GM23338 (cell line): ENCODE measurements around the gene UNC13D. TPM values are rescaled to one million over a fixed set of nuclear protein-coding genes. Genes with fewer than 3 reads are reported as not detected.
A peak's percentile ranks its signal among the peaks of the same experiment; 100 is the strongest.

Source experiments
- ATAC-seq: fragments of 200-7000 bp; cut with Tn5 transposase; 3 replicates; pipeline ENCODE4 v1.9.1; 2020
- DNase-seq: peaks from one replicate; pipeline ENCODE4 v3.0.0-alpha.2; 2015; ENCODE audit warnings: low spot score
- H2AFZ ChIP-seq: fragments of 200-600 bp; sonication (generic); 2 replicates; pipeline ENCODE4 v1.8.0; 2016; ENCODE audit warnings: antibody characterized with exemption, mild to moderate bottlenecking, moderate library complexity
- H3F3A ChIP-seq: fragments of 200-600 bp; sonication (generic); replicated peaks from 2 replicates; pipeline ENCODE4 v1.8.0; 2017; ENCODE audit warnings: antibody characterized with exemption, mixed run types, low read depth
- H3K27ac ChIP-seq: fragments of 200-600 bp; sonication (generic); 2 replicates; pipeline ENCODE4 v1.6.1; 2016; ENCODE audit warnings: low read depth
- H3K27me3 ChIP-seq: fragments of 200-600 bp; sonication (generic); 2 replicates; pipeline ENCODE4 v1.8.0; 2016; ENCODE audit warnings: mild to moderate bottlenecking, mixed run types, moderate library complexity; ENCODE audit not compliant: insufficient read depth
- H3K36me3 ChIP-seq: fragments of 200-600 bp; sonication (generic); 2 replicates; pipeline ENCODE4 v1.8.0; 2016; ENCODE audit warnings: mild to moderate bottlenecking; ENCODE audit not compliant: insufficient read depth
- H3K4me1 ChIP-seq: fragments of 200-600 bp; sonication (generic); 2 replicates; pipeline ENCODE4 v1.8.0; 2016; ENCODE audit warnings: mild to moderate bottlenecking, moderate library complexity; ENCODE audit not compliant: insufficient read depth
- H3K4me2 ChIP-seq: fragments of 200-600 bp; sonication (generic); 2 replicates; pipeline ENCODE4 v1.7.1; 2017; ENCODE audit warnings: mixed run types
- H3K4me3 ChIP-seq: fragments of 200-600 bp; sonication (generic); 2 replicates; pipeline ENCODE4 v1.6.1; 2016; ENCODE audit warnings: mixed run types
- H3K79me2 ChIP-seq: fragments of 200-600 bp; sonication (generic); replicated peaks from 2 replicates; pipeline ENCODE4 v1.8.0; 2017; ENCODE audit warnings: mild to moderate bottlenecking; ENCODE audit not compliant: insufficient read depth
- H3K9me2 ChIP-seq: fragments of 200-600 bp; sonication (generic); 2 replicates; pipeline ENCODE4 v1.8.0; 2017; ENCODE audit not compliant: insufficient read depth
- H4K20me1 ChIP-seq: fragments of 200-600 bp; sonication (generic); replicated peaks from 2 replicates; pipeline ENCODE4 v1.8.0; 2017; ENCODE audit warnings: mild to moderate bottlenecking; ENCODE audit not compliant: insufficient read depth
- H3K27ac Mint-ChIP-seq: 2 replicates; pipeline ENCODE4 v1.8.0; 2020; ENCODE audit warnings: inconsistent platforms, mild to moderate bottlenecking, moderate library complexity, mixed read lengths
- H3K27me3 Mint-ChIP-seq: 3 replicates; pipeline ENCODE4 v1.8.0; 2022; ENCODE audit warnings: low read depth, mild to moderate bottlenecking, moderate library complexity, mixed read lengths, inconsistent platforms; ENCODE audit not compliant: insufficient read depth, poor library complexity
- H3K36me3 Mint-ChIP-seq: 3 replicates; pipeline ENCODE4 v1.8.0; 2021; ENCODE audit warnings: low read depth, mild to moderate bottlenecking, inconsistent platforms, moderate library complexity, mixed read lengths
- H3K4me1 Mint-ChIP-seq: 3 replicates; pipeline ENCODE4 v1.8.0; 2020; ENCODE audit warnings: mild to moderate bottlenecking, inconsistent platforms, mixed read lengths
- H3K4me3 Mint-ChIP-seq: 3 replicates; pipeline ENCODE4 v1.8.0; 2021; ENCODE audit warnings: moderate library complexity, mild to moderate bottlenecking, inconsistent platforms, mixed read lengths
- H3K9me3 Mint-ChIP-seq: 3 replicates; pipeline ENCODE4 v1.8.0; 2020; ENCODE audit warnings: moderate library complexity, mild to moderate bottlenecking, inconsistent platforms, mixed read lengths
- CREB1 ChIP-seq: fragments of 250-450 bp; sonication (Bioruptor Pico); IDR thresholded peaks from 2 replicates; pipeline ENCODE4 v1.5.0; 2020; ENCODE audit warnings: low read depth, mild to moderate bottlenecking, moderate library complexity
- EZH2phosphoT487 ChIP-seq: fragments of 200-600 bp; sonication (generic); IDR thresholded peaks from one replicate; pipeline ENCODE4 v1.8.1; 2018; ENCODE audit warnings: antibody characterized with exemption; ENCODE audit not compliant: unreplicated experiment
- JUNB ChIP-seq: IDR thresholded peaks from one replicate; pipeline ENCODE4 v1.6.1; 2016; ENCODE audit warnings: antibody characterized with exemption; ENCODE audit not compliant: unreplicated experiment
- POLR2AphosphoS5 ChIP-seq: IDR thresholded peaks from 2 replicates; pipeline ENCODE4 v1.6.1; 2016; ENCODE audit warnings: antibody characterized with exemption, low read depth
- STAT1 ChIP-seq: IDR thresholded peaks from one replicate; pipeline ENCODE4 v1.6.1; 2016; ENCODE audit warnings: antibody characterized with exemption; ENCODE audit not compliant: unreplicated experiment
- ZNF114 ChIP-seq: fragments of 250-450 bp; sonication (Bioruptor Pico); IDR thresholded peaks from 2 replicates; pipeline ENCODE4 v1.5.0; 2020; ENCODE audit warnings: mild to moderate bottlenecking, moderate library complexity
- ZNF331 ChIP-seq: fragments of 250-450 bp; sonication (Bioruptor Pico); IDR thresholded peaks from 2 replicates; pipeline ENCODE4 v1.5.0; 2020; ENCODE audit warnings: low read depth, mild to moderate bottlenecking, moderate library complexity
- polyA plus RNA-seq: library from polyadenylated mRNA; unstranded; fragments of >200 nt; fragmentation: Nextera tagmentation; extraction: Ambion mirVana; gene quantifications from 2 replicates; pipeline ENCODE4 v1.2.1, GENCODE V29; 2016
- total RNA-seq: library from RNA; depleted of rRNA; stranded (reverse); fragments of >200 nt; shearing (Covaris generic); gene quantifications from 2 replicates; pipeline ENCODE4 v1.2.3, GENCODE V29; 2014

UNC13D gene
- total and polyA plus RNA-seq, 2 experiments from 2014 or later, result 5.9 to 10.8 TPM

DNA sequence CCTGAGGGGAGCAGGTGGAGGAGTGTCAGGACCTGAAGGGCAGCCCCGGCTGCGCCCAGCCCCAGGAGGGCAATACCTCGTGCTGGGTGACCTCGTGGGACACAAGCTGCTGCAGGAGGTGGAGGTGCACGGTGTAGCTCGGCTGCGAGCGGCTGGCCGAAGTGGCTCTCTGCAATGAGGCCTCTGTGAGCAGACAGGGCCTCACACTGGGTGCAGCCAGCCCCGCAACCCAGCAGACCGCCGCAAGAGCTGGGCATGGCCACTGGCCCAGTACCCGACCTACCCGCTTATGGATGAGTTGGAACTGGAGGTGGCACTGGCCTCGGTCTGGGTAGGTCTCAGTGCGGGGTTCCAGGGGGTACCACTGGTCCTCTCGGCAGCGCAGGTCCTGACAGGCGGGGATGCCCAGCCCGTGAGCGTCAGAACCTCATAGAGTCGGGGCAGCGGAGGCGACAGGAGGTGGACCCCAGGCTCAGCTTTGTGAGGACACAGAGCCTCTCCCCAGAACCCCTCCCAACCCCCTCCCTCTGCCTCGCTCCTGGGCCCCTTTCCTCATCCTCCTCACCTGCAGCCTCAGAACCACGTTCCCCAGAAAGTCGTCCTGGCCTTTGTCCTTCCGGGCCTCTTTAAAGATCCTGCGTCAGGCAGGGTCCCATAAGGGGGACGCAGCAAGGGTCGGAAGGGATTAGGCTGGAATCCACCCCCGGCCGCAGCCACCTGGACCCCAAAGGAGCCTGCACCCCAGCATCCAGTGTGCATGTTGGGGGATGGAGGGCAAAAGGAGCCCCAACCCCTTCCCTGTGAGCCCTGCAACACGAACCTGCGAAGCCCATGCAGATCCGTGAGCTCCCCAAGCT is 4.0 kb downstream of the UNC13D start:
- H3K9me2 ChIP-seq, result no peaks in the 10 kb centered on the region
- no peak overlapping the region for H3K4me3 Mint-ChIP-seq

DNA sequence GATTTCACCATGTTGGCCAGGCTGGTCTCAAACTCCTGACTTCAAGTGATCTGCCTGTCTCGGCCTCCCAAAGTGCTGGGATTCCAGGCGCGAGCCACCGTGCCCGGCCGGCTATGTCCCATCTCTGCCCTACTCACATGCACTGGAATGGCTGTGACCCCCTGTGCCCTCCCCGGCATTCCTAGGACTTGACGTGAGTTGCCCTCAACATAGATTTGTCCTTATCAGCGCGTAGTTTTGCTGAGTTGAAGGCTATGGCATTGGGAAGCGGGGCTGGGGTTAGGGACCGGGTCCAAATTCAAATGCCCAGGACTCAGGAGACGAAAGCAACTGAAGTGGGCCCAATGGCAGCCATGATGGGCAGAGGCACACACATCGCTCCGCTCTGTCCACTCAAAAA is 5.8 kb downstream of the UNC13D start:
- peaks cover 4% of the 10 kb centered on the region for H3F3A ChIP-seq
- no peaks in the 10 kb centered on the region for H3K36me3 ChIP-seq
- no peak overlapping the region for H3K4me2 ChIP-seq
- no peaks in the 10 kb centered on the region for H3K27me3 ChIP-seq
- TF ChIP-seq STAT1, result no peak
- TF ChIP-seq JUNB, result peak; percentile 52
- H3K79me2 ChIP-seq, result no peaks in the 10 kb centered on the region
- peaks cover 6% of the 10 kb centered on the region; the same call in 1 of the 2 replicates for H3K4me1 ChIP-seq
- no peak overlapping the region for H3K27ac Mint-ChIP-seq
- H3K36me3 Mint-ChIP-seq, result no peaks in the 10 kb centered on the region; the same call in 2 of the 3 replicates
- no peaks in the 10 kb centered on the region for H4K20me1 ChIP-seq
- no peaks in the 10 kb centered on the region for H3K9me2 ChIP-seq
- no peak overlapping the region for H3K4me3 ChIP-seq
- DNase-seq, result no peak
- no peak overlapping the region for H2AFZ ChIP-seq
- no peak for ATAC-seq
- no peaks in the 10 kb centered on the region; the same call in 2 of the 3 replicates for H3K9me3 Mint-ChIP-seq
- peaks cover 4% of the 10 kb centered on the region for H3K27me3 Mint-ChIP-seq
- no peak overlapping the region for H3K4me3 Mint-ChIP-seq
- H3K27ac ChIP-seq, result no peak overlapping the region
- peaks cover 14% of the 10 kb centered on the region for H3K4me1 Mint-ChIP-seq

More for the DNA sequence above, 4.0 kb downstream of the UNC13D start:
- Mint-ChIP-seq H3K27ac (no peak overlapping the region), H3K36me3 (no peaks in the 10 kb centered on the region), H3K27me3 (peaks cover 4% of the 10 kb centered on the region), H3K9me3 (no peaks in the 10 kb centered on the region; the same call in 2 of the 3 replicates), H3K4me1 (peaks cover 7% of the 10 kb centered on the region; the same call in 2 of the 3 replicates)
- H3K4me1 ChIP-seq, result peaks cover 8% of the 10 kb centered on the region
- no peak overlapping the region for H3K27ac ChIP-seq
- no peak overlapping the region for H2AFZ ChIP-seq
- H3K4me3 ChIP-seq, result no peak overlapping the region
- no peaks in the 10 kb centered on the region for H3K27me3 ChIP-seq
- TF ChIP-seq ZNF114 (CRISPR knock-in tag), result no peak
- TF ChIP-seq ZNF331, result no peak
- TF ChIP-seq CREB1 (CRISPR knock-in tag), result no peak
- TF ChIP-seq POLR2AphosphoS5, result no peak
- TF ChIP-seq STAT1, result no peak
- no peak for TF ChIP-seq EZH2phosphoT487
- no peak for TF ChIP-seq JUNB
- H3K4me2 ChIP-seq, result no peak overlapping the region
- H3F3A ChIP-seq, result no peaks in the 10 kb centered on the region
- no peaks in the 10 kb centered on the region for H3K79me2 ChIP-seq
- DNase-seq, result no peak
- ATAC-seq, result no peak
- no peaks in the 10 kb centered on the region for H3K36me3 ChIP-seq
- no peaks in the 10 kb centered on the region for H4K20me1 ChIP-seq

DNA sequence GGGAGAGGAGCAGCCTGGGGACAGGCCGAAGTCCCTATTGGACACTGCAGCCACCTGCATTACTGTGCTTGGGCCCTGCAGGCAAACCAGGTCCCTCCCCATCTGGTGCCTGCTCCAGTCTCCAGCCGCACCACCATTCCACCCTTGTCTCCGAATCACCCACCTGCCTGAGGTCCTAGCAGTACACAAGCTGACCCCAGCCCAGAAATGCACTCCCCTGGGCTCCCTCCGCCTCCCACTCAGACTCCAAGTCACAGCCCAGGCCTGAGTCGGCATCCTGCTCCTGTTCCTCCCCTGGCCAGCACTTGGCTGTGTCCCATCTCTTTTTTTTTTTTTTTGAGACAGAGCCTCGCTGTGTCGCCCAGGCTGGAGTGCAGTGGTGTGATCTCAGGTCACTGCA is 6.3 kb downstream of the UNC13D start:
- no peak for DNase-seq
- Mint-ChIP-seq H3K4me1 (peaks cover 18% of the 10 kb centered on the region), H3K27me3 (peaks cover 7% of the 10 kb centered on the region), H3K9me3 (peaks cover 3% of the 10 kb centered on the region; the same call in 1 of the 3 replicates), H3K36me3 (no peaks in the 10 kb centered on the region; the same call in 2 of the 3 replicates), H3K4me3 (no peak overlapping the region), H3K27ac (no peak overlapping the region)
- ATAC-seq, result no peak
- H3K9me2 ChIP-seq, result no peaks in the 10 kb centered on the region
- H4K20me1 ChIP-seq, result no peaks in the 10 kb centered on the region
- H3K27me3 ChIP-seq, result no peaks in the 10 kb centered on the region
- H3K27ac ChIP-seq, result no peak overlapping the region
- peaks cover 10% of the 10 kb centered on the region; the same call in 1 of the 2 replicates for H3K4me1 ChIP-seq
- H3K4me3 ChIP-seq, result no peak overlapping the region
- TF ChIP-seq STAT1 (no peak), POLR2AphosphoS5 (no peak), ZNF114 (CRISPR knock-in tag) (no peak)
- peaks cover 9% of the 10 kb centered on the region for H3F3A ChIP-seq
- no peaks in the 10 kb centered on the region for H3K79me2 ChIP-seq
- no peak overlapping the region for H3K4me2 ChIP-seq
- no peaks in the 10 kb centered on the region for H3K36me3 ChIP-seq
- H2AFZ ChIP-seq, result no peak overlapping the region
